HG02610 (cell line): ENCODE measurements around the gene ARHGAP6.
"Not testable (repeated sequence)": the region's sequence is repeated elsewhere in the genome, so short reads cannot be mapped to it uniquely, and the experiment has no call there.

Experiments
- ATAC-seq: cut with Tn5 transposase; IDR thresholded peaks from one replicate; pipeline ENCODE4 v1.9.1; 2021; ENCODE audit warnings: mild to moderate bottlenecking, moderate library complexity; ENCODE audit not compliant: unreplicated experiment

ARHGAP6 gene

GRCh38 chrX:11264925-11265324, 400.8 kb downstream of the ARHGAP6 start:
- ATAC-seq = no peak

DNA sequence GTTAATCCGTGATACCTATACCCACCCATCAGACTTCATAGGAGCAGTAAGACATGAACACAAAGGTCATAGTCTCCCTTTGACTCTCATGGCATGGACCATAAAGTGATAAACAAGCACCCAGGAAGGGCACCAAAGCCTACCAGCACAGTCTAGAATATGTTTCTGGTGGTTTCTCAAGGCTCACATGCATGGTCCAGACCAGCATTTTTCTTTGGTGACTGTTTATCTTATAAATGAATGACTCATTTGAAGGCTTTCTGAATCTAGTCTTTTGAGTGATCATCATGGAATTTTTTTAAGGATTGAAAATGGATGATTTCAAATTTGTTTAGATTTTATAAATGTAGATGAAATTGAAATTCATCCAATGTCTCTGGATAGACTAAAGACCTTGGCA, 404.5 kb downstream of the ARHGAP6 start:
- ATAC-seq = no peak

- ATAC-seq = no peak
These were observed 406.3 kb downstream of the ARHGAP6 start for GRCh38 chrX:11259437-11259836.

DNA sequence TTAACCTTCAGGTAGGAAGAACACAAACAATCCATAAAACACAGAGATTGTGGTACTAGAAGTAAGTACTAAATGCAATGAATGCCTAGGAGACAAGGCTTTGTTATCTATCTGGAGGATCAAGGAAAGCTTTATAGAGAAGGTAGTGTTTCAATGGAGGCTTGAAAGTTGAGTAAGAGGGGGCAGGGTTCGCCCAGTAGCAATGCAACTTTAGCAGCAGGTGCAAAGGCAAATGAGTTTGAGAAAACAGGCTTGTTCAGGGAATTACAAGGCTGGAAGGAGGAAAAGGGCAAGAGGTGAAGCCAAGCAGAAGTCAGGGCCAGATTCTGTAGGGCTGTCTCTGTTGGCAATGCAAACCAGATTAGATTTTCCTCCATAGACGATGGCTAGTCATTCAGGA, 408.0 kb downstream of the ARHGAP6 start:
- ATAC-seq = no peak

DNA sequence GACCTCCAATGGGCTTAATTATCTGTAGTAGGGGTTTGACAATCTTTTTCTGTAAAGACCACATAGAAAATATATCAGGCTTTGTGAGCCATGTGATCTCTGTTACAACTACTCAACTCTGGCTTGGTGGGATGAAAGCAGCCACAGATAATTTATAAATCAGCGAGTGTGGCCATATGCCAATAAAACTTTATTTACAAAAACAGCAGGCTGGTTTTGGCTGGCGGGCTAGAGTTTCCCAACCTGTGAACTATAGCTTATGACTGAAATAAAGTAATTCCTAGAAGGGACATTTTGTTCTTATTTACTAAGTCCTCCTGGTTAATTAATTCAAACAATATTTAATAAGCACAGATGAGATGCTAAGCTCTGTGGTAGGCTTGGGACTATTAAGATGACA, 408.4 kb downstream of the ARHGAP6 start:
- ATAC-seq = no peak

- no peak for ATAC-seq
These were observed 411.2 kb downstream of the ARHGAP6 start for GRCh38 chrX:11254417-11255109.

DNA sequence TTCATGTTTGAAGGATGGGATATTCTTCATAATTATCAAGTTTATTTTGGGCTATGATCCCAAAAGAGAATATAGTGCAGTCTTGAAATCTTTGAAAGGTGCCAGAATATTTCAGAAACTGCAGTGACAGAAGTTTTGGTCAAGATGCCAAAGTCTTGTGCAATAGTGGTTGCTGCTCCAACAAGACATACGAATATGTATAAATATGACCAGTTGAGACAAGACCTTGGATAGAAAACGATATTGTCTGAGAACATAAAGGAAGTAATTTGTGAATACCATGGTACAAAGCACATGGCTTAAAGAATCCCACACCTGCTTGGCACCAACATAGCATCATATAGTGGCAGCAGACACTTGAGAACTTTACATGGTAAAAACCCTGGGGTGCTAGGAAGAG, 421.1 kb downstream of the ARHGAP6 start:
- ATAC-seq = no peak

- ATAC-seq = no peak
These were observed 423.0 kb downstream of the ARHGAP6 start for GRCh38 chrX:11242704-11243103.

DNA sequence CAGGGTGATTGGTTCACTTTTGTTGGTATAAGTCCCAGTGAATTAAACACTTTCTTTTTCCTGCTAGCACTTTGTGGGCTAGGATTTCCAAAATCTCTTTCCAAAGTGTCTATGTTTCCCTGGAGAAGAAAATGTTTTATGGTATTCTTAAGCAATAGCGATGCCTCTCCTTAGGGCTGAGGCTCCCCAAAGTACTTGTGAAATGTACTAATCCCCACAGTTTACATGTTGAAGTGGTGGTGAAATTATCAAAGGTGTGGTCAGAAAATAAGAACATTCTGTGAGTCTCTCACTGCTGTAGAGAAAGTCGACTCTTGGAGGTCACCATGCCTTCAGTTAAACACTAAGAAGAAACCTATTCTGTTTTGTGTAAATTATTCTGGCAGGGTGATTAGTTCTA, 424.0 kb downstream of the ARHGAP6 start:
- no peak for ATAC-seq

DNA sequence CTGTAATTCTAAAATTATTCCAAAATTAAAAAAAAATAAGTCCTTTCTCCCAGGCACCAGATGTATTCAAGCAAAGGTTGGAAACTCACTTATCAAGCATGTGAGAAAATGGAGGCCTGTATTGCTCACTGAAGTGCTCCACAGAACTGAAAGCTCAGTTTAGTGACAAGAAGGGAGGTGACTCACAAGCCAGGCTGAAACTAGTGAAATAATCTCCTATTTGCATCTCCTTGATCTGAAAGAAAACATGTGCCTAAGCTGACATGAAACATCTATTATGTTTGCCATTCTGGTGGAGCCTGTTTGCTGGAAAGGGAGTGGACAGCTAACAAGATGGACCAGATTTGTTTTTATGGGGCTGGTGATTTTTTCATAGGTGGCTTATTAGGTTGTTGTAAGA, 426.5 kb downstream of the ARHGAP6 start:
- peak; percentile 88 for ATAC-seq

DNA sequence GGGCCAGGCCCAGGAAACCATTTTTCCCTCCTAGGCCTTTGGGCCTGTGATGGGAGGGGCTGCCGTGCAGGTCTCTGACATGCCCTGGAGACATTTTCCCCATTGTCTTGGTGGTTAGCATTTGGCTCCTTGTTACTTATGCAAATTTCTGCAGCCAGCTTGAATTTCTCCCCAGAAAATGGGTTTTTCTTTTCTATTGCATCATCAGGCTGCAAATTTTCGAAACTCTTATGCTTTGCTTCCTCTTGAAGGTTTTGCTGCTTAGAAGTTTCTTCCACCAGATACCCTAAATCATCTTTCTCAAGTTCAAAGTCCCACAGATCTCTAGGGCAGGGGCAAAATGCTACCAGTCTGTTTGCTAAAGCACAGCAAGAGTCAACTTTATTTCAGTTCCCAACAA, 430.3 kb downstream of the ARHGAP6 start:
- not testable (repeated sequence) for ATAC-seq

- no peak for ATAC-seq
These were observed 450.4 kb downstream of the ARHGAP6 start for GRCh38 chrX:11215191-11215921.

GRCh38 chrX:11214346-11215190, 451.2 kb downstream of the ARHGAP6 start:
- no peak for ATAC-seq

DNA sequence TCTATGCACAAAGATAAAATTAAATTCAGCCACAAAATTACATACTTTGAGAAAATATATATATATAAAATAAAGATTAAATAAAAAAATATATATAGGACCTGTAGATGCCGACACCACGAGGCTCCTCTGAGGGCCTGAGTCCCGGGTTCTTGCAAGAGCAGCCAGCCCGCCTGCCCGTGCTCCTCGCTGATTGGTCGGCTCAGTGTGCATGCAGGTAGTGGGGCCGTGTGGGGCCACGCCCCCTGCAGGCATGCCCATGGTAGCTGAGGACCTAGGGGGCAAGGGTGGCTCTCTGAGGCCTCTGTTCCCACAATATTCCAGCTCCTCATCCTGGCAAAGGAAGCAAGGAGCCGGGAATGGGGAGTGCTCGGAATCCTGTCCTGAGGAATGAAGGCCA, 453.0 kb downstream of the ARHGAP6 start:
- ATAC-seq = no peak

DNA sequence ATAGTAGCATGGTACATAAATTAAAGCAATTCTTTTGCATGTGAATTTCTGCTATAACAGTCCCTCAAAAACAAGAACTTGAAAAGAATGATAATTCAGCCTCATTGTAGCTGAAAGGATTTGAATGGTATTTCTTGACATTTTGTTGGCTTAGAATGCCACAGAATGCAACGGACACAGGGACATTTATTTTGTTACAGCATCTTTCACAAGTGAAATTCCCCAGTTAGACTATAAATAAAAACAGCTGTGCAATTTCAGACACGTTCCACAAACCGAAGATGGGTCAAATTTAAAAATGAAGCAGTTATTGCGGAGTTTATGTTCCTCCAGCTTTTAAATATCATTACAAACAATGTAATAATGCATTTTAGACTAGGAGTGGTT, 455.3 kb downstream of the ARHGAP6 start:
- ATAC-seq = no peak

GRCh38 chrX:11209798-11210414, 455.8 kb downstream of the ARHGAP6 start:
- no peak for ATAC-seq

DNA sequence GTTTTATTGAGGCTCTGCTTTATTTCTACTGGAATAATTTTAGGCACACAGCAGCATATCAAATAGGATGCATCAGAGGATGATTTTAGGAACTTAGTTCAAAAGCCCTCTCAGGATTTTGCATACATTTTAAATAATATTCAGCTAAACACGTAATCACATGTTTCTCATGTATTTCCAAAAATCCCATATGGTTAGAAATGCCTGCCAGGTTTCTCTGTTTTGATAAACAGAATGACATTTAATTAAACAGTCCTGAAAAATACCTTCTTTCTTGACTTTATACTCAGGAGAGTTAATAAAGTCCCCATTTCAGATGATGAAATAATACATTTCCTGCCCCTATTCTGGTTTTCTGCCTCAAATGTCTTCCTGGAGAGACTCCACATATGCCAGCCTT, 459.0 kb downstream of the ARHGAP6 start:
- ATAC-seq = no peak

DNA sequence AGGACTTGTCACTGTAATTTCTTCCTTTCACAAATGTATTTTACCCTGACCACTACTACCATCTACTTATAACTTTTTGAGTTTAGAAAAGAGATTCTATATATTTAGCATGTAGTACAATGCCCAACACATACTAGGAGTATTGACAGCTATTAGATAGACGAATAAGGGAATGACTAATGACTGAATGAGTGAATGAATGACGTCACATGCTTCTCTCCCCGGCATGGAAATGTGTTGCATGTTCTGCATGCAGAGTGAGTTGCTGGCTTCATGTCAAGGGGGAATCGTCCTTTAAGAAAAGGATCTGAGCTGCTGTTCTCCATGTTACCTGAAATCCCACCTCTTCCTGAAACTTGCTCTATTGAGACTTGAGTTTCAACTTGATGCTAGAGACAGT, 459.9 kb downstream of the ARHGAP6 start:
- no peak for ATAC-seq

GRCh38 chrX:11197671-11198070, 468.0 kb downstream of the ARHGAP6 start:
- no peak for ATAC-seq

- no peak for ATAC-seq
These were observed 469.2 kb downstream of the ARHGAP6 start for GRCh38 chrX:11196476-11196875.

DNA sequence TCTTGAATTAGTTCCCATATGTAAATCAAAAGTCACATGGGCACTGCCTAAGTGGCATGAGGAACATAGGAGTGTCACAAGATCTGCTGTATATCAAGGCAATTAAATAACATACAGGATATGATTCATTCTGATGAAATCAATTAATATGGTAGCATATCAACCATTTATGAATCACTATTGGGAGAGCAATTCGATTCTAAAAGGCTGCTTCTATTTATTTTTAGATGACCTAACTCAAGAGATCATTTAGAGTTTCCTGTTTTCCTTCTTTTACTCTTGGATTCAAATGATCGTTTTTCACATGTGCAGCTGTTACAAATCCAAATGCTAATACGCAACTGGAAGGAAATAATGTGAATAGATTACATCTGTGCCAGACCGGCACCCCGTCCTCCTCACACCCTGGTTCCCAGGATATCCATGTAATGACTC, 472.7 kb downstream of the ARHGAP6 start:
- ATAC-seq = no peak
